Endothelial cell (in vitro differentiated cells): ENCODE data around the gene PHKB. TPM values are rescaled to one million over a fixed set of nuclear protein-coding genes. Genes with fewer than 3 reads are reported as not detected.

Source experiments
- DNase-seq: peaks from one replicate; pipeline ENCODE4 v3.0.0; 2021; ENCODE audit warnings: low spot score
- H3K27ac Mint-ChIP-seq: one replicate; pipeline ENCODE4 v1.8.0; 2021; ENCODE audit warnings: mixed read lengths, inconsistent platforms; ENCODE audit not compliant: unreplicated experiment
- H3K27me3 Mint-ChIP-seq: one replicate; pipeline ENCODE4 v1.8.0; 2021; ENCODE audit warnings: mild to moderate bottlenecking, moderate library complexity, mixed read lengths, inconsistent platforms; ENCODE audit not compliant: unreplicated experiment
- H3K36me3 Mint-ChIP-seq: one replicate; pipeline ENCODE4 v1.8.0; 2021; ENCODE audit warnings: mild to moderate bottlenecking, low read depth, mixed read lengths, inconsistent platforms; ENCODE audit not compliant: unreplicated experiment
- H3K4me1 Mint-ChIP-seq: one replicate; pipeline ENCODE4 v1.8.0; 2021; ENCODE audit warnings: mild to moderate bottlenecking, mixed read lengths, inconsistent platforms; ENCODE audit not compliant: unreplicated experiment
- H3K4me3 Mint-ChIP-seq: one replicate; pipeline ENCODE4 v1.8.0; 2021; ENCODE audit warnings: mild to moderate bottlenecking, mixed read lengths, inconsistent platforms; ENCODE audit not compliant: unreplicated experiment
- H3K9me3 Mint-ChIP-seq: one replicate; pipeline ENCODE4 v1.8.0; 2021; ENCODE audit warnings: mixed read lengths, inconsistent platforms; ENCODE audit not compliant: unreplicated experiment
- total RNA-seq: library from RNA; stranded (reverse); fragmentation: NEBNext Ultra II Directional; extraction: Animal tissue kit (Norgen Biotek cat#: 25700); gene quantifications from one replicate; pipeline ENCODE4 v1.2.1, GENCODE V29; 2021; ENCODE audit not compliant: unreplicated experiment
- TF ChIP-seq, protein P1 (sequence below): fragments of 200-600 bp; sonication (generic); IDR thresholded peaks from one replicate; pipeline ENCODE4 v1.5.0; 2021; ENCODE audit warnings: antibody characterized with exemption; ENCODE audit not compliant: unreplicated experiment

Gene PHKB
- total RNA-seq, 1 donor from 2014 or later, result 125 TPM

DNA sequence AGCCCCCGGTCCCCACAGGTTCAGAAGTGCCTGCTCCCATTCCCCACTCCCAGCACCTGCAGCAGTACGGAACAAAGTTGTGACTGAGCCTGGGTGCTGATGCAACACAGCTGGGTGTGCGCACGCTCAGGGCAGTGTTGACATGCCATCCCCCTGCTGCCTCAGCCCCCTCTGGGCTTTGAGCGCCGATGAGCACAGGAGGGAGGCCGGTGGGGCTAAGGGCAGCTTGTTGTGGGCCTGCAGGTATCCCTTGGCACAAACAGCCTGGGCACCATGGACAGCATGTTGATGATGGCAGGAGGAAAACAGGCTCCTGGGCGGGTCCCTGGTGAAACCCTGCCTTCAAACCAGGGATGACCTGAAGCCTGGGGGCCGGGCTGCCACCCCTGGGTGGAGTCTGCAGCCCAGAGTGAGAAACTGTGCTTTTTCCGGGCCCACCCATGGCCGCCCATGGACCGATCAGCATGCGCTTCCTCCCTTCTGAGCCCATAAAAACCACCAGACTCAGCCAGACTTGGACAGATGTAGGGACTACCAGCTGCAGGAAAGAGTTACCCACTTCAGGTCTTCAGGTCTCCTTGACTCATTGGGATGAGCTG is 175.5 kb downstream of the PHKB start:
- Mint-ChIP-seq H3K4me1 (peaks cover 1% of the 10 kb centered on the region), H3K9me3 (no peaks in the 10 kb centered on the region), H3K27me3 (peaks cover 1% of the 10 kb centered on the region), H3K4me3 (no peak overlapping the region), H3K36me3 (peaks cover 24% of the 10 kb centered on the region), H3K27ac (no peak overlapping the region)
- TF ChIP-seq, protein P1, sequence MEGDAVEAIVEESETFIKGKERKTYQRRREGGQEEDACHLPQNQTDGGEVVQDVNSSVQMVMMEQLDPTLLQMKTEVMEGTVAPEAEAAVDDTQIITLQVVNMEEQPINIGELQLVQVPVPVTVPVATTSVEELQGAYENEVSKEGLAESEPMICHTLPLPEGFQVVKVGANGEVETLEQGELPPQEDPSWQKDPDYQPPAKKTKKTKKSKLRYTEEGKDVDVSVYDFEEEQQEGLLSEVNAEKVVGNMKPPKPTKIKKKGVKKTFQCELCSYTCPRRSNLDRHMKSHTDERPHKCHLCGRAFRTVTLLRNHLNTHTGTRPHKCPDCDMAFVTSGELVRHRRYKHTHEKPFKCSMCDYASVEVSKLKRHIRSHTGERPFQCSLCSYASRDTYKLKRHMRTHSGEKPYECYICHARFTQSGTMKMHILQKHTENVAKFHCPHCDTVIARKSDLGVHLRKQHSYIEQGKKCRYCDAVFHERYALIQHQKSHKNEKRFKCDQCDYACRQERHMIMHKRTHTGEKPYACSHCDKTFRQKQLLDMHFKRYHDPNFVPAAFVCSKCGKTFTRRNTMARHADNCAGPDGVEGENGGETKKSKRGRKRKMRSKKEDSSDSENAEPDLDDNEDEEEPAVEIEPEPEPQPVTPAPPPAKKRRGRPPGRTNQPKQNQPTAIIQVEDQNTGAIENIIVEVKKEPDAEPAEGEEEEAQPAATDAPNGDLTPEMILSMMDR, result no peak
- DNase-seq, result no peak

DNA sequence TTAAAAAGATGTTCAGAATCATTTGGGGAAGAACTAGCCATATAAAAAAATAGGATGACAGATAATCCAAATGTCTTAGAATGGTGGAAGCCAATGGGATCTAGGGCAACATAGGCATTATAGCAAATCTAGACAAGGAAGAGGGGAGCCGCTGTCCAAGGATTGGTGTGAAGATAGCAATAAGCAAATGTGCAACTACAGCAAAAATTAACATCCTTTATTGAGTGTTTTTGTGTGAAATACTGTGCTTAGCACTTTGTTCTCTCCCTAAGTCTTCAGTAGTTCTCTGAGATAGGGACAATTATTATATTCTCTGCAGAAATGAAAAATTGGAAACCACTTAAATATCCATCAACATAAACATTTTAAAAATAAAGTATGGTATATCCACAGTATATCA is 177.0 kb downstream of the PHKB start:
- Mint-ChIP-seq H3K36me3 (peaks cover 22% of the 10 kb centered on the region), H3K4me3 (no peak overlapping the region), H3K27me3 (peaks cover 1% of the 10 kb centered on the region), H3K27ac (no peak overlapping the region), H3K4me1 (no peaks in the 10 kb centered on the region), H3K9me3 (no peaks in the 10 kb centered on the region)
- TF ChIP-seq, protein P1, result no peak
- DNase-seq, result no peak

DNA sequence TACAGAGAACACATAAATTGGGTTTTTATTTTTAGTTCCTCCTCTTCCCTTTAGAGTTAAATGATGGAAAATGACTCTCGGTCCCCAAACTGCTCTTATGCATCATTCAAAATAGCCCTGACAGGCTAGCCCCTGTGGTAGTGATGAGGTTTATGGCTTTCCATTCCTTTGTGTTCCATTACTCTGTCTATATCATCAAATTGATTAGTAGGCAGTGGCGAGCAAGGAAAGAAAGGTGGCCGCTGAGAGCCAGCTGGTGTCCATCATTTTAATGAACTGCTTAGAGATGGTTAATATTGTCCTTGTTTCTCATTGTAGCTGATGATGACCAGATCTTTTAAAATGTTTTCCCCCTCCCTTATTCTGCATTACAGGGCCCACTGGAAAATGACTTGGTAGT is 179.5 kb downstream of the PHKB start:
- no peak overlapping the region for H3K4me3 Mint-ChIP-seq
- TF ChIP-seq, protein P1, result no peak
- peaks cover 9% of the 10 kb centered on the region for H3K36me3 Mint-ChIP-seq
- no peaks in the 10 kb centered on the region for H3K4me1 Mint-ChIP-seq
- no peak overlapping the region for H3K27ac Mint-ChIP-seq
- peaks cover 1% of the 10 kb centered on the region for H3K27me3 Mint-ChIP-seq
- no peaks in the 10 kb centered on the region for H3K9me3 Mint-ChIP-seq
- no peak for DNase-seq

DNA sequence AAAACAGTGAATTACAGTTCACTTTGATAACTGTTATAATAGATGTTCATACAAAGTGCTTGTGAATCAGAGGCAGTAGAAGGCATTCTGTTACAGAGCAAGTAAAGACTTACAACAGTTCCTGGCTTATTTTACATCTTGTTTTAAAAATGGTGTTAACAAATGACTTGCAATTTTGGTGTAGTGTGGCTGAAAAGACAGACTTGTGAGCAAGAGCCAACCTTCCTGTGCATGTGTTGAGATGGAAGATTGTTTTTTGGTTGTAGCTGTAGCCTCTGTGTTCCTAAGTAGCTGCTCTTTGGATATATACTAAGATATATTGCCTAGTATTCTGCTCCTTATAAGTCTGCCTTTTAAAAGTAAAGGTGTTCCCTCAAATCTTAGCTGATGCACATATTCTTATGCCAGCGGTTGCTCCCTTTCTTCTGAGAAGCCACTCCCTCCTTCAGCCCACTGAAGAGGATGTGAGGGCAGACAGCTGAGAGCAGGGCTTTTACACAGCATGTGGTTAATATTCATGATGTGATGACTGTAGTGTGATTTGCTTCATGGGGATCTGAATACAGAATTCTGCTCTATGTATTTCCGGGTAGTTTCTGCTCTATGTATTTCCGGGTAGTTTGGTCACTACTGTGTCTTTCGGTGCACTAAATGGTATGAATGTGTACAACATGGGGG is 182.3 kb downstream of the PHKB start:
- TF ChIP-seq, protein P1, result no peak
- H3K27ac Mint-ChIP-seq, result no peak overlapping the region
- no peak for DNase-seq
- no peaks in the 10 kb centered on the region for H3K27me3 Mint-ChIP-seq
- no peaks in the 10 kb centered on the region for H3K9me3 Mint-ChIP-seq
- no peaks in the 10 kb centered on the region for H3K4me1 Mint-ChIP-seq
- no peak overlapping the region for H3K4me3 Mint-ChIP-seq
- H3K36me3 Mint-ChIP-seq, result no peaks in the 10 kb centered on the region

DNA sequence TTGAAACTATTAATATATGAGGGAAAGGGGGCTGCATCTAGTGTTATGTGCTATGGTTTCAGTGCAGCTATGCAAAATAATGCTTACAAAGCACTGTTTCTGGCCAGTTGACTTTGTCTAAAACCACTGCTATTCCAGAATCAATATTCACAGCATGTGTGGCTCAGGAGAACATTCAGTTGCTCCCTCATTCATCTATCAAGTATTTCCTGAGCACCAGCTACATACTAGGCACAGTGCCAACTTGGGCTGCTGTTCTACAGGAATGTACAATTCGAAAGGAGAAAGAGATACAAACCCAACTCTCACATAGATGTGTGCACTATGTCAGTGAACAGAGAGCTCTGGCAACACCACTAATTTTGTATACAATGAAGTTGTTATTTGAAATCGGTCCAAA is 183.0 kb downstream of the PHKB start:
- Mint-ChIP-seq H3K36me3 (no peaks in the 10 kb centered on the region), H3K9me3 (no peaks in the 10 kb centered on the region), H3K27me3 (no peaks in the 10 kb centered on the region), H3K27ac (no peak overlapping the region), H3K4me1 (no peaks in the 10 kb centered on the region), H3K4me3 (no peak overlapping the region)
- DNase-seq, result no peak
- TF ChIP-seq, protein P1, result no peak
